Smooth muscle cell (in vitro differentiated cells): Measurements from ENCODE around the gene PPP1R36. TPM values are rescaled to one million over a fixed set of nuclear protein-coding genes. Genes with fewer than 3 reads are reported as not detected.

Experiments
- DNase-seq: peaks from one replicate; lab custom pipeline; 2025; ENCODE audit not compliant: unreplicated experiment; lab: John Stamatoyannopoulos, UW
- H2AFZ ChIP-seq: fragments of 200-600 bp; sonication (generic); 2 replicates; pipeline ENCODE4 v1.6.0; 2016; ENCODE audit warnings: antibody characterized with exemption, low read depth, mild to moderate bottlenecking
- H3F3A ChIP-seq: fragments of 200-600 bp; sonication (generic); 2 replicates; pipeline ENCODE4 v1.6.0; 2017; ENCODE audit warnings: antibody characterized with exemption, low read depth
- H3K27ac ChIP-seq: fragments of 200-600 bp; sonication (generic); 2 replicates; pipeline ENCODE4 v1.5.1; 2016; ENCODE audit warnings: low read depth, mild to moderate bottlenecking
- H3K27me3 ChIP-seq: fragments of 200-600 bp; sonication (generic); 2 replicates; pipeline ENCODE4 v1.6.1; 2016; ENCODE audit warnings: low read depth, mild to moderate bottlenecking
- H3K36me3 ChIP-seq: fragments of 200-600 bp; sonication (generic); 2 replicates; pipeline ENCODE4 v1.5.1; 2016; ENCODE audit warnings: low read depth
- H3K4me1 ChIP-seq: fragments of 200-600 bp; sonication (generic); 2 replicates; pipeline ENCODE4 v1.5.1; 2016; ENCODE audit warnings: low read depth
- H3K4me2 ChIP-seq: fragments of 200-600 bp; sonication (generic); 2 replicates; pipeline ENCODE4 v1.6.0; 2016; ENCODE audit warnings: mild to moderate bottlenecking
- H3K4me3 ChIP-seq: fragments of 200-600 bp; sonication (generic); 2 replicates; pipeline ENCODE4 v1.5.1; 2016; ENCODE audit warnings: mild to moderate bottlenecking
- H3K79me2 ChIP-seq: fragments of 200-600 bp; sonication (generic); 2 replicates; pipeline ENCODE4 v1.6.0; 2016; ENCODE audit warnings: low read depth, mild to moderate bottlenecking
- H3K9ac ChIP-seq: fragments of 200-600 bp; sonication (generic); 2 replicates; pipeline ENCODE4 v1.6.0; 2016; ENCODE audit warnings: low read depth
- H3K9me3 ChIP-seq: fragments of 200-600 bp; sonication (generic); replicated peaks from 2 replicates; pipeline ENCODE4 v1.5.1; 2016; ENCODE audit warnings: low read depth
- H4K20me1 ChIP-seq: fragments of 200-600 bp; sonication (generic); 2 replicates; pipeline ENCODE4 v1.6.0; 2016; ENCODE audit warnings: low read depth
- CTCF ChIP-seq: fragments of 200-600 bp; sonication (generic); IDR thresholded peaks from 2 replicates; pipeline ENCODE4 v1.5.1; 2017; ENCODE audit warnings: borderline replicate concordance, mild to moderate bottlenecking, antibody characterized with exemption; ENCODE audit not compliant: insufficient read depth, poor library complexity, severe bottlenecking
- WGBS: methylation state at CpG from one replicate; pipeline ENCODE4 v1.1.7; 2016; ENCODE audit warnings: low lambda C conversion rate; 5-methylcytosine and 5-hydroxymethylcytosine counted together
- polyA plus RNA-seq: library from polyadenylated mRNA; unstranded; fragments of >200 nt; fragmentation: Nextera tagmentation; extraction: Ambion mirVana; gene quantifications from 2 replicates; pipeline ENCODE4 v1.2.1, GENCODE V29; 2016
- total RNA-seq: library from RNA; depleted of rRNA; stranded (reverse); fragments of >200 nt; gene quantifications from 2 replicates; pipeline ENCODE4 v1.2.3, GENCODE V29; 2014

The PPP1R36 gene
- total and polyA plus RNA-seq, 2 experiments from 2014 or later, result 1.9 to 2.2 TPM

GRCh38 chr14:64580467-64580866, 30.7 kb downstream of the PPP1R36 start:
- 56% methylated on average over 7 of the region's 7 CpGs for WGBS
- peak overlapping the region; percentile 63 for H2AFZ ChIP-seq
- H4K20me1 ChIP-seq, result no peaks in the 10 kb centered on the region
- no peaks in the 10 kb centered on the region for H3K27me3 ChIP-seq
- H3K36me3 ChIP-seq, result no peaks in the 10 kb centered on the region
- no peak overlapping the region for H3K4me3 ChIP-seq
- no peaks in the 10 kb centered on the region for H3F3A ChIP-seq
- peak overlapping the region; percentile 67 for H3K4me2 ChIP-seq
- H3K4me1 ChIP-seq, result peaks cover 10% of the 10 kb centered on the region
- peak overlapping the region; percentile 1 for H3K9ac ChIP-seq
- peak overlapping the region; percentile 17 for H3K27ac ChIP-seq
- no peak for DNase-seq
- no peaks in the 10 kb centered on the region for H3K79me2 ChIP-seq
- no peaks in the 10 kb centered on the region for H3K9me3 ChIP-seq
- TF ChIP-seq CTCF, result no peak

- Histone ChIP-seq H3K9me3 (no peaks in the 10 kb centered on the region), H3K9ac (no peak overlapping the region), H3K4me2 (peak overlapping the region; percentile 67), H3K36me3 (no peaks in the 10 kb centered on the region), H3K79me2 (no peaks in the 10 kb centered on the region), H3K4me3 (no peak overlapping the region), H4K20me1 (no peaks in the 10 kb centered on the region), H3K4me1 (peaks cover 10% of the 10 kb centered on the region), H3K27me3 (no peaks in the 10 kb centered on the region), H2AFZ (peak overlapping the region; percentile 63), H3K27ac (no peak overlapping the region), H3F3A (no peaks in the 10 kb centered on the region)
- no peak for TF ChIP-seq CTCF
- WGBS, result 46% methylated on average over 2 of the region's 2 CpGs
- no peak for DNase-seq
These were observed 31.6 kb downstream of the PPP1R36 start for GRCh38 chr14:64581363-64581762.

GRCh38 chr14:64581817-64582216, 32.1 kb downstream of the PPP1R36 start:
- H3K9me3 ChIP-seq, result no peaks in the 10 kb centered on the region
- no peaks in the 10 kb centered on the region for H3K27me3 ChIP-seq
- peaks cover 10% of the 10 kb centered on the region for H3K4me1 ChIP-seq
- H3K79me2 ChIP-seq, result no peaks in the 10 kb centered on the region
- no peaks in the 10 kb centered on the region for H4K20me1 ChIP-seq
- no peak overlapping the region for H2AFZ ChIP-seq
- 80% methylated on average over 5 of the region's 5 CpGs for WGBS
- H3K27ac ChIP-seq, result no peak overlapping the region
- no peak overlapping the region for H3K4me2 ChIP-seq
- no peaks in the 10 kb centered on the region for H3F3A ChIP-seq
- H3K9ac ChIP-seq, result no peak overlapping the region
- no peaks in the 10 kb centered on the region for H3K36me3 ChIP-seq
- DNase-seq, result no peak
- no peak overlapping the region for H3K4me3 ChIP-seq
- TF ChIP-seq CTCF, result no peak

- Histone ChIP-seq H3K4me3 (no peak overlapping the region), H3K9ac (no peak overlapping the region), H3K4me2 (no peak overlapping the region), H3K4me1 (peaks cover 10% of the 10 kb centered on the region), H3K79me2 (no peaks in the 10 kb centered on the region), H2AFZ (no peak overlapping the region), H4K20me1 (no peaks in the 10 kb centered on the region), H3K27ac (no peak overlapping the region), H3F3A (no peaks in the 10 kb centered on the region), H3K36me3 (no peaks in the 10 kb centered on the region), H3K27me3 (no peaks in the 10 kb centered on the region), H3K9me3 (no peaks in the 10 kb centered on the region)
- WGBS, result 96% methylated on average over 1 of the region's 1 CpG
- no peak for DNase-seq
- no peak for TF ChIP-seq CTCF
These were observed 34.4 kb downstream of the PPP1R36 start for GRCh38 chr14:64584190-64584589.
